Measurements from ENCODE around the gene MAGED1. TPM values are rescaled to one million over a fixed set of nuclear protein-coding genes. Genes with fewer than 3 reads are reported as not detected.
A peak's percentile ranks its signal among the peaks of the same experiment; 100 is the strongest.

MAGED1 gene
- 117 and 129 TPM in 2 replicates for total RNA-seq (2014; rRNA removed; shearing (Covaris generic))

- H3K27me3 ChIP-seq (replicated peaks): no peaks in the 10 kb centered on the region
- peaks cover 14% of the 10 kb centered on the region for H3K4me1 ChIP-seq (replicated peaks)
- H3K4me3 ChIP-seq: peak within 1 kb of the TSS; percentile 49
- H3K36me3 ChIP-seq: peaks cover 28% of the 10 kb centered on the region
- H3K27ac ChIP-seq: peak within 1 kb of the TSS; percentile 59; the same call in 1 of the 2 replicates
- no peaks in the 10 kb centered on the region for H3K9me3 ChIP-seq (replicated peaks)
- DNase-seq (ENCODE audit: low read depth in 1 of 2, low spot score in 2 of 2): peak; percentile 83 to 93
These were observed at the start of gene MAGED1 for GRCh38 chrX:51892921-51893745. MAGED1 (plus strand) TSS chrX:51893623; CDS start chrX:51894305, 682 bp downstream.

- H3K4me1 ChIP-seq (replicated peaks): no peaks in the 10 kb centered on the region
- no peak overlapping the region for H3K4me3 ChIP-seq
These were observed 46.0 kb upstream of the MAGED1 start for GRCh38 chrX:51847463-51847862.

GRCh38 chrX:51851507-51852085 lies 41.8 kb upstream of the MAGED1 start:
- Histone ChIP-seq H3K9me3 (replicated peaks) (no peaks in the 10 kb centered on the region), H3K4me3 (no peak overlapping the region), H3K4me1 (replicated peaks) (no peaks in the 10 kb centered on the region), H3K27ac (no peak overlapping the region), H3K27me3 (replicated peaks) (no peaks in the 10 kb centered on the region), H3K36me3 (no peaks in the 10 kb centered on the region)
- no peak for DNase-seq (ENCODE audit: low read depth in 1 of 2, low spot score in 2 of 2)

More at GRCh38 chrX:51847463-51847862, 46.0 kb upstream of the MAGED1 start:
- Histone ChIP-seq H3K27me3 (replicated peaks) (no peaks in the 10 kb centered on the region), H3K9me3 (replicated peaks) (no peaks in the 10 kb centered on the region), H3K27ac (no peak overlapping the region), H3K36me3 (no peaks in the 10 kb centered on the region)
- DNase-seq (ENCODE audit: low read depth in 1 of 2, low spot score in 2 of 2): no peak

GRCh38 chrX:51852096-51852495 lies 41.3 kb upstream of the MAGED1 start:
- no peak for DNase-seq (ENCODE audit: low read depth in 1 of 2, low spot score in 2 of 2)
- no peaks in the 10 kb centered on the region for H3K27me3 ChIP-seq (replicated peaks)
- H3K36me3 ChIP-seq: no peaks in the 10 kb centered on the region
- H3K9me3 ChIP-seq (replicated peaks): no peaks in the 10 kb centered on the region
- no peak overlapping the region for H3K4me3 ChIP-seq
- H3K27ac ChIP-seq: no peak overlapping the region
- no peaks in the 10 kb centered on the region for H3K4me1 ChIP-seq (replicated peaks)

GRCh38 chrX:51852621-51853020 lies 40.8 kb upstream of the MAGED1 start:
- DNase-seq (ENCODE audit: low read depth in 1 of 2, low spot score in 2 of 2): no peak
- H3K27me3 ChIP-seq (replicated peaks): no peaks in the 10 kb centered on the region
- no peaks in the 10 kb centered on the region for H3K9me3 ChIP-seq (replicated peaks)
- no peaks in the 10 kb centered on the region for H3K4me1 ChIP-seq (replicated peaks)
- no peaks in the 10 kb centered on the region for H3K36me3 ChIP-seq
- H3K27ac ChIP-seq: no peak overlapping the region
- H3K4me3 ChIP-seq: no peak overlapping the region

GRCh38 chrX:51853251-51853650 lies 40.2 kb upstream of the MAGED1 start:
- H3K9me3 ChIP-seq (replicated peaks): no peaks in the 10 kb centered on the region
- no peaks in the 10 kb centered on the region for H3K36me3 ChIP-seq
- no peak overlapping the region for H3K4me3 ChIP-seq
- no peak overlapping the region for H3K27ac ChIP-seq
- no peaks in the 10 kb centered on the region for H3K4me1 ChIP-seq (replicated peaks)
- no peaks in the 10 kb centered on the region for H3K27me3 ChIP-seq (replicated peaks)
- DNase-seq (ENCODE audit: low read depth in 1 of 2, low spot score in 2 of 2): no peak

GRCh38 chrX:51855698-51856097 lies 37.7 kb upstream of the MAGED1 start:
- Histone ChIP-seq H3K9me3 (replicated peaks) (no peaks in the 10 kb centered on the region), H3K36me3 (no peaks in the 10 kb centered on the region), H3K4me3 (no peak overlapping the region), H3K4me1 (replicated peaks) (no peaks in the 10 kb centered on the region), H3K27me3 (replicated peaks) (no peaks in the 10 kb centered on the region), H3K27ac (no peak overlapping the region)
- DNase-seq (ENCODE audit: low read depth in 1 of 2, low spot score in 2 of 2): no peak

GRCh38 chrX:51857159-51857733 lies 36.2 kb upstream of the MAGED1 start:
- H3K4me1 ChIP-seq (replicated peaks): no peaks in the 10 kb centered on the region
- no peaks in the 10 kb centered on the region for H3K27me3 ChIP-seq (replicated peaks)
- H3K4me3 ChIP-seq: no peak overlapping the region
- no peaks in the 10 kb centered on the region for H3K36me3 ChIP-seq
- H3K9me3 ChIP-seq (replicated peaks): no peaks in the 10 kb centered on the region
- no peak for DNase-seq (ENCODE audit: low read depth in 1 of 2, low spot score in 2 of 2)
- no peak overlapping the region for H3K27ac ChIP-seq

- H3K36me3 ChIP-seq: no peaks in the 10 kb centered on the region
- no peak overlapping the region for H3K27ac ChIP-seq
- no peaks in the 10 kb centered on the region for H3K9me3 ChIP-seq (replicated peaks)
- H3K4me1 ChIP-seq (replicated peaks): no peaks in the 10 kb centered on the region
- no peaks in the 10 kb centered on the region for H3K27me3 ChIP-seq (replicated peaks)
- peak in 1 of 2 experiments; percentile 4 for DNase-seq (ENCODE audit: low read depth in 1 of 2, low spot score in 2 of 2)
- H3K4me3 ChIP-seq: no peak overlapping the region
These were observed 32.7 kb upstream of the MAGED1 start for GRCh38 chrX:51860679-51861078.

- H3K9me3 ChIP-seq (replicated peaks): no peaks in the 10 kb centered on the region
- no peaks in the 10 kb centered on the region for H3K36me3 ChIP-seq
- no peak for DNase-seq (ENCODE audit: low read depth in 1 of 2, low spot score in 2 of 2)
- no peaks in the 10 kb centered on the region for H3K27me3 ChIP-seq (replicated peaks)
- H3K4me3 ChIP-seq: no peak overlapping the region
- H3K27ac ChIP-seq: no peak overlapping the region
- no peaks in the 10 kb centered on the region for H3K4me1 ChIP-seq (replicated peaks)
These were observed 30.5 kb upstream of the MAGED1 start for GRCh38 chrX:51862920-51863319.

- no peak for DNase-seq (ENCODE audit: low read depth in 1 of 2, low spot score in 2 of 2)
These were observed 27.2 kb upstream of the MAGED1 start for GRCh38 chrX:51866210-51866609.

GRCh38 chrX:51867626-51868025 lies 25.8 kb upstream of the MAGED1 start:
- Histone ChIP-seq H3K27ac (no peak overlapping the region), H3K9me3 (replicated peaks) (no peaks in the 10 kb centered on the region), H3K4me1 (replicated peaks) (no peaks in the 10 kb centered on the region), H3K36me3 (no peaks in the 10 kb centered on the region), H3K27me3 (replicated peaks) (no peaks in the 10 kb centered on the region), H3K4me3 (no peak overlapping the region)
- DNase-seq (ENCODE audit: low read depth in 1 of 2, low spot score in 2 of 2): no peak

More at GRCh38 chrX:51866210-51866609, 27.2 kb upstream of the MAGED1 start:
- Histone ChIP-seq H3K9me3 (replicated peaks) (no peaks in the 10 kb centered on the region), H3K4me1 (replicated peaks) (no peaks in the 10 kb centered on the region), H3K4me3 (no peak overlapping the region), H3K36me3 (no peaks in the 10 kb centered on the region), H3K27ac (no peak overlapping the region), H3K27me3 (replicated peaks) (no peaks in the 10 kb centered on the region)

- Histone ChIP-seq H3K27ac (no peak overlapping the region), H3K4me1 (replicated peaks) (no peaks in the 10 kb centered on the region), H3K4me3 (no peak overlapping the region), H3K27me3 (replicated peaks) (no peaks in the 10 kb centered on the region), H3K36me3 (no peaks in the 10 kb centered on the region), H3K9me3 (replicated peaks) (no peaks in the 10 kb centered on the region)
- no peak for DNase-seq (ENCODE audit: low read depth in 1 of 2, low spot score in 2 of 2)
These were observed 23.1 kb upstream of the MAGED1 start for GRCh38 chrX:51870354-51870753.

GRCh38 chrX:51874123-51874522 lies 19.3 kb upstream of the MAGED1 start:
- Histone ChIP-seq H3K9me3 (replicated peaks) (no peaks in the 10 kb centered on the region), H3K4me3 (no peak overlapping the region), H3K27ac (no peak overlapping the region), H3K4me1 (replicated peaks) (no peaks in the 10 kb centered on the region), H3K36me3 (no peaks in the 10 kb centered on the region), H3K27me3 (replicated peaks) (no peaks in the 10 kb centered on the region)
- DNase-seq (ENCODE audit: low read depth in 1 of 2, low spot score in 2 of 2): no peak
